GM12801 (cell line): ENCODE measurements around the gene CHORDC1.

Experiments
- TF ChIP-seq, protein P1 (sequence below): IDR thresholded peaks from one replicate; pipeline ENCODE4 v1.5.1; 2011; ENCODE audit warnings: control low read depth; ENCODE audit not compliant: insufficient read length; ENCODE audit errors: extremely low read depth

The CHORDC1 gene

GRCh38 chr11:90222459-90223247 lies at the start of gene CHORDC1:
Gene CHORDC1, minus strand, starts transcription at chr11:90223049. Its CDS starts 95 bp downstream, at chr11:90222954.
- TF ChIP-seq, protein P1, sequence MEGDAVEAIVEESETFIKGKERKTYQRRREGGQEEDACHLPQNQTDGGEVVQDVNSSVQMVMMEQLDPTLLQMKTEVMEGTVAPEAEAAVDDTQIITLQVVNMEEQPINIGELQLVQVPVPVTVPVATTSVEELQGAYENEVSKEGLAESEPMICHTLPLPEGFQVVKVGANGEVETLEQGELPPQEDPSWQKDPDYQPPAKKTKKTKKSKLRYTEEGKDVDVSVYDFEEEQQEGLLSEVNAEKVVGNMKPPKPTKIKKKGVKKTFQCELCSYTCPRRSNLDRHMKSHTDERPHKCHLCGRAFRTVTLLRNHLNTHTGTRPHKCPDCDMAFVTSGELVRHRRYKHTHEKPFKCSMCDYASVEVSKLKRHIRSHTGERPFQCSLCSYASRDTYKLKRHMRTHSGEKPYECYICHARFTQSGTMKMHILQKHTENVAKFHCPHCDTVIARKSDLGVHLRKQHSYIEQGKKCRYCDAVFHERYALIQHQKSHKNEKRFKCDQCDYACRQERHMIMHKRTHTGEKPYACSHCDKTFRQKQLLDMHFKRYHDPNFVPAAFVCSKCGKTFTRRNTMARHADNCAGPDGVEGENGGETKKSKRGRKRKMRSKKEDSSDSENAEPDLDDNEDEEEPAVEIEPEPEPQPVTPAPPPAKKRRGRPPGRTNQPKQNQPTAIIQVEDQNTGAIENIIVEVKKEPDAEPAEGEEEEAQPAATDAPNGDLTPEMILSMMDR = no peak

GRCh38 chr11:90257158-90257525 lies 34.3 kb upstream of the CHORDC1 start:
- TF ChIP-seq, protein P1 = no peak

DNA sequence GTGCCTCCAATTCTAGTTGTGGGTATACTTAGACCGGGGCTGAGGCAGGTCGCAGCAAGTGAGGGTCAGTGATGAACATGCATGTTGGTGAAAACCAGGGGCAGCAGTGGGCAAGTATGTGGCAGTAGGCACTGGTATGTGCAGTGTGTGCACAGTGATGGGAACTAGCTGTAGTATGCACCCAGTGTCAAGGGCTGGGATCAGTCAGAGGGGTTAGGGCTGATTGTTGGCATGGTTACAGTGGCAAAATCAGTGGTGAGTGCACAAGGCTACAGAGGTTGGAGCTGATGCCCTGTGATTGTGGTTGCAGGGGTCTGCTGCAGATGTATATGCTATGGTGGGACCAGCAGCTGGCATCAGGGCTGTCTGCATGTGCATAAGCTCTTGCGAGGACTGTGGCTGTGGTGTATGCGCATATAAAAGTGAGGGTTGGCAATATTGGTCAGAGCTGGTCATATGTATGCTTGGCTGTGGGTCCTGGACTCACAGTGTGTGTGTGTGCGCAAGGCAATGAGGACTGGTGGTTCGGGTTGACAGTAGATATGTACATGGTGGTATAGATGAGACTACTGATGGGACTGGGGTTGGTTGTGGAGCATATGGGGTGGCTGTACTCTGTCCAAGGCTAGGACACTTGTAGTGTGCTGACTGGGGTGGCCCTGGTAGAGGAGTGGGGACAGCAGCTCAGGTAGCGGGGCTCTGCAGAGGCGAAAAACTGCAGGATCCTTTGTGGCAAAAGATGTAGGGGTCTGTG lies 33.7 kb upstream of the CHORDC1 start:
- TF ChIP-seq, protein P1 = no peak

- TF ChIP-seq, protein P1 = no peak
Observed at GRCh38 chr11:90254065-90254464, 31.2 kb upstream of the CHORDC1 start.

DNA sequence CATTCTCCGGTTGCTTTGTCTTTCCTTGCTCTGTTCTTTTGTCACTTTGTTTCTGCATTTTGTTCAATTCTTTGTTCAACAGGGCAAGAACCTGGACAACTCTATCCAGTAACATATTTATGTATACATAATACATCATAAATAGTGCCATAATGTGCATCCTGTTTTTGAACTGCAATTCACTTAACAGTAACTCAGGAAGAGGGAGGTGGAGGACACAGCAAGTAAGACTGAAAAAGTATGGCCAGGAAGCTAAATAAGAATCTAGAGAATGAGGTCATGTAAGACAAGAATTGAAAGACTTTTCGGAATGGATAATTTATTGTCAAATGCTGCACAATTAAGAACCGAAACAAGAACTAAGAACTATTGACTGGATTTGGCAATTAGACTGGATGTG lies 29.2 kb upstream of the CHORDC1 start:
- TF ChIP-seq, protein P1 = no peak

- TF ChIP-seq, protein P1 = no peak
Observed at GRCh38 chr11:90251599-90251998, 28.8 kb upstream of the CHORDC1 start.

DNA sequence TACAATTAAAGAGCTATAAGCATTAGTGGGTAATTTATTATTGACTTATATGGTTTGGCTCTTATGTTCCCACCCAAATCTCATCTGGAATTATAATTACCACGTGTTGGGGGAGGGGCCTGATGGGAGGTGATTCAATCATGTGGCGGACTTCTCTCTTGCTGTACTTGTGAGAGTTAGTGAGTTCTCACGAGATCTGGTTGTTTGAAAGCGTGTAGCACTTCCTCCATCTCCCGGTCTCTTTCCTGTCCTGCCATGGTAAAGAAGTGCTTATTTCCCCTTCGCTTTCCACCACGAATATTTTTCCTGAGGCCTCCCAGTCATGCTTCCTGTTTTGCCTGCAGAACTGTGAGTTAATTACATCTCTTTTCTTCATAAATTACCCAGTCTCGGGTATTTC lies 28.1 kb upstream of the CHORDC1 start:
- TF ChIP-seq, protein P1 = no peak
